ENCODE measurements around the gene MRPS6.
A peak's percentile ranks its signal among the peaks of the same experiment; 100 is the strongest.

The MRPS6 gene

GRCh38 chr21:34073032-34073748 lies at the start of gene MRPS6, which contains the start of gene SLC5A3:
TSS of gene MRPS6 (plus strand) at chr21:34073578. CDS start at chr21:34073701, 123 bp downstream.
TSS of gene SLC5A3 (plus strand) at chr21:34073578. CDS start at chr21:34095199, 21,621 bp downstream.
- DNase-seq, result peak; percentile 75

- no peak for DNase-seq
Observed at GRCh38 chr21:34023691-34024373, 49.5 kb upstream of the MRPS6 start.

GRCh38 chr21:34024374-34024693 lies 49.0 kb upstream of the MRPS6 start:
- DNase-seq, result no peak

GRCh38 chr21:34027721-34028461 lies 45.5 kb upstream of the MRPS6 start:
- DNase-seq, result no peak

GRCh38 chr21:34029743-34030528 lies 43.4 kb upstream of the MRPS6 start:
- DNase-seq, result no peak

- DNase-seq, result no peak
Observed at GRCh38 chr21:34031835-34032370, 41.5 kb upstream of the MRPS6 start.

GRCh38 chr21:34034369-34035014 lies 38.9 kb upstream of the MRPS6 start:
- no peak for DNase-seq

GRCh38 chr21:34035619-34036354 lies 37.6 kb upstream of the MRPS6 start:
- DNase-seq, result no peak

- DNase-seq, result no peak
Observed at GRCh38 chr21:34037009-34037795, 36.2 kb upstream of the MRPS6 start.

GRCh38 chr21:34039678-34040382 lies 33.5 kb upstream of the MRPS6 start:
- DNase-seq, result no peak

GRCh38 chr21:34042735-34043134 lies 30.6 kb upstream of the MRPS6 start:
- DNase-seq, result no peak

- DNase-seq, result no peak
Observed at GRCh38 chr21:34043333-34043732, 30.0 kb upstream of the MRPS6 start.

- DNase-seq, result no peak
Observed at GRCh38 chr21:34046917-34047316, 26.5 kb upstream of the MRPS6 start.

GRCh38 chr21:34047835-34048234 lies 25.5 kb upstream of the MRPS6 start:
- no peak for DNase-seq

- no peak for DNase-seq
Observed at GRCh38 chr21:34052171-34052570, 21.2 kb upstream of the MRPS6 start.

GRCh38 chr21:34054259-34054658 lies 19.1 kb upstream of the MRPS6 start:
- peak; percentile 37 for DNase-seq

- DNase-seq, result no peak
Observed at GRCh38 chr21:34055615-34056014, 17.8 kb upstream of the MRPS6 start.

GRCh38 chr21:34061983-34062382 lies 11.4 kb upstream of the MRPS6 start:
- DNase-seq, result no peak

GRCh38 chr21:34065027-34065426 lies 8.4 kb upstream of the MRPS6 start:
- no peak for DNase-seq

GRCh38 chr21:34071683-34072082 lies 1.7 kb upstream of the MRPS6 start:
- DNase-seq, result no peak

Data from COR-L47 (cell line).